ENCODE data around the gene LY6G5B. TPM values are rescaled to one million over a fixed set of nuclear protein-coding genes. Genes with fewer than 3 reads are reported as not detected.

Gene LY6G5B
- total and polyA plus RNA-seq, 2 donors (not counting 3 experiments of a cell fraction or from before 2014, with no cell fraction given), result 15.4 to 25.0 TPM

GRCh38 chr6:31680226-31681134, 10.7 kb downstream of the LY6G5B start, which contains the start of gene LY6G5C:
TSS of gene LY6G5C (minus strand) at chr6:31681067. CDS start at chr6:31680373, 694 bp downstream.
- FAIRE-seq (peak; percentile 84), DNase-seq (ENCODE audit: low read depth, low spot score) (peak; percentile 81)
- peak; percentile 60 to 66 for TF ChIP-seq CTCF (IDR thresholded peaks at IDR 0.05; ENCODE audit: extremely low read depth in 1 of 2, insufficient read depth in 1 of 2, low read depth in 1 of 2, low read length in 2 of 2)
- no peak for TF ChIP-seq POLR2A (IDR thresholded peaks at IDR 0.05; ENCODE audit: low read depth, low read length)
- no peaks in the 10 kb centered on the region for H3K27me3 ChIP-seq (ENCODE audit: control insufficient read depth in 2 of 2, insufficient read depth in 2 of 2, low read length in 2 of 2)
- H3K9me1 ChIP-seq (replicated peaks; ENCODE audit: control insufficient read depth, extremely low read depth, insufficient read depth, low read length), result no peaks in the 10 kb centered on the region
- no peaks in the 10 kb centered on the region for H3K79me2 ChIP-seq (ENCODE audit: control insufficient read depth, insufficient read depth, low read length)
- no peaks in the 10 kb centered on the region for H3K36me3 ChIP-seq (ENCODE audit: control insufficient read depth in 2 of 2, extremely low read depth in 1 of 2, insufficient read depth in 2 of 2, low read length in 2 of 2)
- intact Hi-C loops (cut with micrococcal nuclease) (loop anchor here (1.0 to 2.0 kb wide), 10 partner anchors 14 to 272 kb away; partner anchors contain the start of genes ABHD16A, CSNK2B, DDAH2 and NFKBIL1), dilution Hi-C loops (cut with MboI; ENCODE audit: extremely low pct_ligation_motif_present, low sequenced_read_pairs) (no loop called here)
- CTCF ChIA-PET, result interaction anchor here (0.6 to 3.5 kb wide), 19 partner anchors 9 to 272 kb away, joined by 3 to 44 read pairs (median 4); partner anchors contain the start of genes ABHD16A, DDAH2, HSPA1B and MSH5
- peak within 1 kb of the TSS; percentile 18 for H3K27ac ChIP-seq (ENCODE audit: insufficient read depth, low read depth, low read length)
- peak within 1 kb of the TSS; percentile 65 for H3K4me2 ChIP-seq (ENCODE audit: insufficient read depth, low read length)
- H3K9ac ChIP-seq (replicated peaks; ENCODE audit: extremely low read depth, insufficient read depth, low read length), result peak within 1 kb of the TSS; percentile 30
- POLR2A ChIA-PET, result interaction anchor here (0.6 to 0.8 kb wide), 2 partner anchors 57 to 149 kb away, joined by 3 to 7 read pairs; no protein-coding TSS in a partner anchor
- H3K4me3 ChIP-seq (replicated peaks in 1 of 3; ENCODE audit: insufficient read depth in 1 of 3, low read depth in 1 of 3, low read length in 3 of 3), result peak within 1 kb of the TSS; percentile 18 to 59 (median 47)
- H4K20me1 ChIP-seq (replicated peaks; ENCODE audit: control insufficient read depth, extremely low read depth, insufficient read depth, low read length), result no peaks in the 10 kb centered on the region
- H3K9me3 ChIP-seq (replicated peaks; ENCODE audit: control insufficient read depth, insufficient read depth, low read length), result no peaks in the 10 kb centered on the region
- H2AFZ ChIP-seq (ENCODE audit: low read depth, low read length), result peak within 1 kb of the TSS; percentile 94
- H3K4me1 ChIP-seq (ENCODE audit: control insufficient read depth, extremely low read depth, insufficient read depth, low read length), result peaks cover 8% of the 10 kb centered on the region
- no TSS peak for BruUV-seq (replicated peaks)
